C4-2B (cell line): ENCODE results near the gene FRMPD1.

ENCODE experiments used
- ZFX ChIP-seq: fragments of 450-650 bp; IDR thresholded peaks from 2 replicates; pipeline ENCODE4 v1.6.1; 2017
- TF ChIP-seq, protein P1 (sequence below): fragments of 450-650 bp; conservative IDR thresholded peaks from 2 replicates; pipeline ENCODE4 v1.5.1; 2017; ENCODE audit warnings: mild to moderate bottlenecking

DNA sequence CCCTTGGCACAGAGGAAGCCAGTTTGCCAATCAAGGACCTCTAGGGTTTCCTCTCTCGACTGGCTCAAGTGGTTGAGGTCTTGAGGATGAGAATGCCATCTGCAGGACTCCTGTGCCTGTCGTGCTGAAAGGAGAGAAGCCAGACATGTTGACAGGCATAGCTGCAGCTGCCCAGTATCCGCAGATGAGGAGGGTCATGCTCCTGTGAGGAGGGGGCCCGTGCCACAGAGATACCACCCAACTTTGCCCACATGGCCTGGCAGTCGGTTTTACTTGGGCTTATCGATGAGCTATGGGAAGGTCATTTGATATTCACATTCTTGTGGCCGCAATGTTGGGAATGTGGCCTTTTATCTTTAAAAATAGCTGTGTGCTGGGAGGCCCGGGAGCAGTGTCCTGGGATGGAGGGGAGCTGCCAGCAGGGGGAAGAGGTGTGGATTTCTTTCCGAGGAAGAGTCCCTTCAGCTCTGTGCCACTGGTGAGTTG is 17.4 kb downstream of the FRMPD1 start:
- TF ChIP-seq, protein P1, sequence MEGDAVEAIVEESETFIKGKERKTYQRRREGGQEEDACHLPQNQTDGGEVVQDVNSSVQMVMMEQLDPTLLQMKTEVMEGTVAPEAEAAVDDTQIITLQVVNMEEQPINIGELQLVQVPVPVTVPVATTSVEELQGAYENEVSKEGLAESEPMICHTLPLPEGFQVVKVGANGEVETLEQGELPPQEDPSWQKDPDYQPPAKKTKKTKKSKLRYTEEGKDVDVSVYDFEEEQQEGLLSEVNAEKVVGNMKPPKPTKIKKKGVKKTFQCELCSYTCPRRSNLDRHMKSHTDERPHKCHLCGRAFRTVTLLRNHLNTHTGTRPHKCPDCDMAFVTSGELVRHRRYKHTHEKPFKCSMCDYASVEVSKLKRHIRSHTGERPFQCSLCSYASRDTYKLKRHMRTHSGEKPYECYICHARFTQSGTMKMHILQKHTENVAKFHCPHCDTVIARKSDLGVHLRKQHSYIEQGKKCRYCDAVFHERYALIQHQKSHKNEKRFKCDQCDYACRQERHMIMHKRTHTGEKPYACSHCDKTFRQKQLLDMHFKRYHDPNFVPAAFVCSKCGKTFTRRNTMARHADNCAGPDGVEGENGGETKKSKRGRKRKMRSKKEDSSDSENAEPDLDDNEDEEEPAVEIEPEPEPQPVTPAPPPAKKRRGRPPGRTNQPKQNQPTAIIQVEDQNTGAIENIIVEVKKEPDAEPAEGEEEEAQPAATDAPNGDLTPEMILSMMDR, result no peak
- TF ChIP-seq ZFX, result no peak
